Stimulated activated CD4-positive, alpha-beta T cell treated with anti-CD3 and anti-CD28 coated beads, TNF-alpha, amount 100 ng/mL, for 4 hours (primary cell): ENCODE measurements around the gene MPHOSPH9.

Experiments used
- DNase-seq, 3 experiments: peaks; one replicate each; pipeline ENCODE4 v3.0.0-alpha.2; 2020; ENCODE audit warnings: low read depth in 3 of 3

Gene MPHOSPH9

GRCh38 chr12:123129621-123130020 lies 103.3 kb downstream of the MPHOSPH9 start:
- no peak for DNase-seq

GRCh38 chr12:123127182-123127495 lies 105.8 kb downstream of the MPHOSPH9 start:
- DNase-seq, result no peak

- no peak for DNase-seq
Observed at GRCh38 chr12:123126294-123127181, 106.4 kb downstream of the MPHOSPH9 start.

GRCh38 chr12:123122626-123123025 lies 110.3 kb downstream of the MPHOSPH9 start:
- DNase-seq, result no peak

- DNase-seq, result no peak
Observed at GRCh38 chr12:123121670-123122069, 111.3 kb downstream of the MPHOSPH9 start.

GRCh38 chr12:123120452-123121166 lies 112.3 kb downstream of the MPHOSPH9 start:
- no peak for DNase-seq

GRCh38 chr12:123119808-123120207 lies 113.1 kb downstream of the MPHOSPH9 start:
- peak in 1 of 3 experiments; percentile 29 for DNase-seq

- no peak for DNase-seq
Observed at GRCh38 chr12:123118497-123118896, 114.4 kb downstream of the MPHOSPH9 start.

- no peak for DNase-seq
Observed at GRCh38 chr12:123115409-123116121, 117.4 kb downstream of the MPHOSPH9 start.

GRCh38 chr12:123114304-123115083 lies 118.4 kb downstream of the MPHOSPH9 start:
- DNase-seq, result no peak

GRCh38 chr12:123113026-123113425 lies 119.9 kb downstream of the MPHOSPH9 start:
- no peak for DNase-seq

- DNase-seq, result no peak
Observed at GRCh38 chr12:123111498-123112165, 121.3 kb downstream of the MPHOSPH9 start.

GRCh38 chr12:123109319-123109772 lies 123.6 kb downstream of the MPHOSPH9 start:
- DNase-seq, result no peak

GRCh38 chr12:123108682-123109066 lies 124.3 kb downstream of the MPHOSPH9 start:
- no peak for DNase-seq

GRCh38 chr12:123107926-123108681 lies 124.8 kb downstream of the MPHOSPH9 start:
- DNase-seq, result no peak

- DNase-seq, result peak in 2 of 3 experiments; percentile 15 to 22
Observed at GRCh38 chr12:123106640-123107359, 126.1 kb downstream of the MPHOSPH9 start.

- DNase-seq, result no peak
Observed at GRCh38 chr12:123105211-123105826, 127.6 kb downstream of the MPHOSPH9 start.

GRCh38 chr12:123104809-123105208 lies 128.1 kb downstream of the MPHOSPH9 start:
- no peak for DNase-seq
